Stimulated activated naive CD4-positive, alpha-beta T cell (primary cell): ENCODE measurements around the gene ACMSD.
A peak's percentile ranks its signal among the peaks of the same experiment; 100 is the strongest.
"Not testable (repeated sequence)": the region's sequence is repeated elsewhere in the genome, so short reads cannot be mapped to it uniquely, and the experiment has no call there.

ENCODE experiments used
- DNase-seq, 6 experiments: peaks; one replicate each; lab custom pipeline; 2025; lab: John Stamatoyannopoulos, UW

The ACMSD gene

DNA sequence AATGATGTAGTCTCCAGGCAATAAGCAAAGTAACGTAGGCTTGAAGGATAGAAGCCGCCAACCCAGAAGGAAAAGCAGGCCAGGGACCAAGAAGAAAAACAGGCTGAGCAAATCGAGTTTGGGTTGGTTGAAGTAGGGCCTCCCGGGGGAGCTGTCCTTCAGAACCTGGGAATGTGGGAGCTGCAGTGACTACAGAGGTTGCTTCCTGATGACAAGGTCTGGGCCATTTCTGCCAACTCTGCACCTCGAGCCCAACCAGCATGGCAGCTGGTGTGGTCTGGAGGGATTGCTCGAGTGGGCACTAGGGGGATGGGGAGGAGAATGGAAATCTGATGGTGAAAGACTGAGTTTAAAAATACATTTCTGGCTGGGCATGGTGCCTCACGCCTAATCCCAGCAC is 14.1 kb downstream of the ACMSD start:
- DNase-seq: no peak

DNA sequence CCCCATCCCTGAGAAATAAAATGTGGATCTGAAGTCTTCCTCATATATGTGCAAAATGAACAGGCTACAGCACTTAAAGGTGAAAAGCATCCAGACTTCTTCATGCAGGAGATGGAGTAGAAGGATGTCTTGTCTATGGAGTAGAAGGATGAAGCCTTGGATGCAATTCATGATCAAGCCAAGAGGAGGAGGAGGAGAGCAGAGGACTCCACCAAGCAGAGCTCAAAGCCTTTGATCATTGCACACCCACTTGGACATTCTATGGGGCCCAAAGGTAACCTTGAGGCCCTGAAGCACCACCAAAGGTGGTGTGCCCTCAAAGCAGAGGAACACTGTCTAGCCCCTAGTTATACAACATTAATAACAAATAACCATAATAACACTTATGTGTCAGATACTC is 17.3 kb downstream of the ACMSD start:
- no peak for DNase-seq

DNA sequence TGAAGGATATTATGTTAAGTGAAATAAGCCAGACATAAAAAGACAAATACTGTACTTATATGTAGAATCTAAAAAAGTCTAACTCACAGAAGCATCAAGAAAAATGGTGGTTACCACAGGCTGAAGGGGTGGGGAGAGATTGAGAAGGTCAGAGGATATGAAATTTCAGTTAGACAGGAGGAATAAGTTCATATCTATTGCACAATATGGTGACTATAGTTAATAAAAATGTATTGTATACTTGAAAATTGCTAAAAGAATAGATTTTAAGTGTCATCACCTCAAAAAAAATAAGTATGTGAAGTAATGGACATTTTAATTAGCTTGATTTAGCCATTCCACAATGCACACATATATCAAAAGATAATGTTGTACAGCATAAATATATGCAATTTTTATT is 19.8 kb downstream of the ACMSD start:
- DNase-seq: no peak

DNA sequence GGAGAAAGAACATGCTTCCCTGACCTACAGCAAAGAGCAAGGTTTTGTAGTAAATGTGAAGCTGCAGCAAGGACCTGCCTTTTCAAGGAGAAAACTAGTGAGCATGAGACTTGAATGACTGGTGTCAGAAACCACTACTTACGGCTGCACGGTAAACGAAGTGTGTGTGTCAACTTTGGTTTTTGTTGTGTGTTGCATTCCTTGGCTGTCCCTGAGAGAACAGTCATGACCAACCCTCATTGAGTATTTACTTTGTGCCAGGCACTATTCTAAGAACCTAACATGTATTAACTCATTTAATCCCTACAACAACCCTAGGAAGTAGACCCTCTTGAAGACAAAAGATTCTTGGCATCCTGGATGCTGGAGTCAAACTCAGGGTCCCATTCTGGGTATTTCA is 22.8 kb downstream of the ACMSD start:
- DNase-seq: no peak

DNA sequence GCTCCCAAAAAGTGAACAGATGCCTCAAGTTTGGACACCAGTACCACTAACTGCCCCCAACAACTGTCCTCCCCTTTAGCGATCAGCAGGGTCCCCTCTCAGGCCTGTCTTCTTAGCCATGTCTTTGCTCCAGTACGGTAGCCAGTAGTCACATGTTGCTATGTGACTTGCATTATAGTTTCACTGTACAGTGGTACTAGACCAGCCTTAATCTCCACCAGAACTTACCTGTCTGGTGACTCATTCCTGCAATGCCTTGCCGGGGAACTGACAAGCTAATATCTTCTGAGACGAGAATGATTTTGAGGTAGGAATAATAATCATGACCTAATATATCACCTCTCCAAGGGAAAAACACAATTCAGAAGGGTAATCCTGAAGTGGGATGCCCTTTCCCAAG is 23.7 kb downstream of the ACMSD start:
- no peak for DNase-seq

DNA sequence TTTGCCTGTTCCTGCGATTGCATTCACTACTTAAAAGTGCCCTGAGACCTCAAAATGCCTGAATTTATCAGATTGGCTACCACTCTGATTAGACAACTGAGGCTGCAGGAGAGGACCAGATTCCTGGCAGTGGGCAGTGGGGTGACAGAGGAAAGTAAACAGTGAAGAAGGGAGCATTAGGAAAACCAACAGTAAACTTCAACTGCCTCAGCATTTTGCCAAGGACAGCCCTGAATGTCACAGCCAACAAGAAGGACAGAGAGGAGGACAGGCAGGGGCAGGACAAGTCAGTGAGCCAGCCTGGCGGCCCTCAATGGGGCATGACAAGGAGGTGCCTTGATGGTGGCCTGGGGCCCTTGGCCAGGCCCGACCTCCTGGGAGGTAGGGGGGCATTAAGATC is 24.3 kb downstream of the ACMSD start:
- DNase-seq: no peak

DNA sequence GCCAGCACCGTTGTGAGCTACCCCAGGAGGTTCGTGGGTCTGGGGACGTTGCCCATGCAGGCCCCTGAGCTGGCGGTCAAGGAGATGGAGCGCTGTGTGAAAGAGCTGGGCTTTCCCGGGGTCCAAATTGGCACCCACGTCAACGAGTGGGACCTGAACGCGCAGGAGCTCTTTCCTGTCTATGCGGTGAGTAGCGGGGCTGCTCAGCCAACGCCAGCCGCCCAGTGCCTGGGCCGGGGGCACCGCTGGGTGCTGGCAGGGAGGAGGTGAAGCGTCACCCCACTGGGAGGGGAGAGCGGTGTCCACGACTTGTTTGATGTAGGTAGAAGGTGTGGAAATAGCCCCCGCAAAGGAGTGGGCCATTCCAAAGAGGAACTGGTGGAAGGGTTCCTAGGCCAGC is 25.0 kb downstream of the ACMSD start:
- DNase-seq: no peak

DNA sequence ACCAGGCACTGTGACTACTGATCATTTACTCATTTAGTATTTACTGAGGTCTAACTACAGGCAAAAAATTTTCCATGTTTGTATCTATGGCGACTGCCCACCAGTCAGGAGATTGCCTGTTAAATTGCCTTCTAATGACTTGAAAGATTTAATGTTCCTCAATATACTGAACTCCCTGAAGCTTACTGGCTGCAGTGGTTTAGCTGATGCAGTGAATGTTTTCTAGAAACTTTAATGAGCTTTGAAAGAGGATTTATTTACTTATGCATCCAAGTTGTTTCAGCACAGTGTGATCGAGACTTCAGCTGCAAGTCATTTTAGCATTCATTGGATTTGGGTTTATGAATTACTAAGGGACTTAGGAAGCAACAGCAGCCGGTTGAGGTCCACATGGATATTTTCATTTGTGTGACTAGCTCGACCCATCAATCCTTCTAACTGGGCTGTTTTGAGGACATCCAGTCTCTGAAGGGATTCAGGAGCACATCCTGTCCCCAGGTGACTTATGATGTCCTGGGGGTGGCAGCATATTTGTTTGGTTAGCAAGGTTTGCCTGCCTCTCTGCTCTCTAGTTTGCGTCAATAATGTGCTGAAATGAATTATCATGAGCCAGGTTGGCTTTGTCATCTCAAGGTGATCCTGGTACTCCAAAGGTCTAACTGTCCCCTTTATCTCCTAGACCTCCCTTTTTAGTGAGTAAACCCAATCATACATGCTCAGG is 26.8 kb downstream of the ACMSD start:
- no peak for DNase-seq

DNA sequence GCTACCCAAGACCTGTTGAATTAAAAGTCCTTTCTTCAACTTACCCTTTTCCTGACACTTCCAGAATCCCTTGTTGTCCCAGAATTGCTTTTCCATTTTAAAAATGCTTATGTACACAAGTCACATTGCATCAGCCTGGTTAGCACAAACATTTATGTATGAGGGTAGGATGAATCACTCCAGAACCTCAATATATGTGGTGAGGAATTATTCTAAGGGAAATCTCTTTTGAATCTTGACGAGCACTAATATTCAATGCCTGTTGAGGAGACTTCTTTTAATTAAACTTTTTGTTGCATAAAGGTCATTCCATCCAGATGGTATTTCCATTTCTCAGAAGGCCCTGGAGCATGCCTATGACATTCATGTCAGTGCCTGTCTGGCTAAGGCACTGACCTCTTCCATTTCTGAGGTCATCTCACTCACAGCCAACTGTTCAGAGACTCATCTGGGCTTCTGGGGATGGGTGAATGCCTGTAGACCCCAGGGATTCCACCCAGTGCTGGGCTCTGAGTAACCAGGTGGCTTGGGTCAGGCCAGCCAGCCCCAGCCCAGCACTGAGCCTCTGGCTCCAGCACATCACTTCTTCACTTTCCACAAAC is 28.2 kb downstream of the ACMSD start:
- DNase-seq: no peak

DNA sequence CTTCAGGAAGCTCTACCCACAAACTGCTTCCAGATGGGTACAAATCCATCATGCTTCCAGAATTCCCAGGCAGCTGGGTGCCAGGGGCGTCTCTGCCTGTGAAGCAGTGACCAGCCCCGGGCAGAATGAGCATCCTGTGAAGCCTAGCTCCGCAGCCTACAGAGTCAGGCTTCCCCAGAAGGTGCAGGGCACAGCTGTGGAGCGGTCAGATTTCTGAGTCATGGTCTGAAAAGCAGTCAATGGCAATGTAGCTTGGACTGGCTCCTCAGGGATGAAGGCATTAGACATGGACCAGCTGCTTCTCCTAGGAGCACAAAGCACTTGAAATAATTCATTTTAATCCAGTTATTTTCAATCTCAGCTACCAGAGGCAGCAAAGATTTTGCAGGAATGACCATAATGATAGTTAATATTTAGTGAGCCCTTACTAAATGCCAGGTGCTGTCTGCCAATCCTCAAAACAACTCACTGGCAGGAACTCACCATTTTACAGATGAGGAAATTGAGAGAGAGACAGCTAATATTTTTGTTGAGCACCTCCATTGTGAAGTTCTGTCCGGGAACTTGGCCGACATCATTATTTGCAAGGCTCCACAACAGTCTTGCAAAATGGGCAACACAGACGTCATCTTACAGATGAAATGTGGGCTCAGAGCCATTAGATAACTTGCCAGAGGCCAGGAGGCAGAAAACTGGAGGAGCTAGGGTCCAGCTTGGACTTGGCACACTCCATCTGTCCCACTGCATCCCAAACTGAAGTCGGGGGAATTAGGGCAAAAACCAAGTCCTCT is 31.7 kb downstream of the ACMSD start:
- no peak for DNase-seq

DNA sequence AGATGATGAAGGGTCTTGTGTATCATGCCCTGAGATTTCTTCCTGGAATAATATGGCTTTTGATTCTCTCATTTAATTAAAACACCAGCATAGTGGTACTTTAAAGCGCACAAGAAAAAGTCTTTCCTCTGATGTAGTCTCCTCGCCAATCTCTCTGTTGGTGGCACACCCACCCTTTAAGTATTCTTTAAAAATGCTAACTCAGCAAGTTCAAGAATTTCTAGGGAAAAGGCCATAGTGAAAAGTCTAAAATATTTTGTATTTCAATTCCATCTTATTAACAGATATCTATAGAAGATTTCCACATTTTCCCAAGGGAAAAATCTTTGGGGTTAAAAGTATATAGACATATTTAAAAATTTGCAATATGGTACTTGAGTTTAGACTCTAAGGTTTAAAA is 34.7 kb downstream of the ACMSD start:
- no peak for DNase-seq

DNA sequence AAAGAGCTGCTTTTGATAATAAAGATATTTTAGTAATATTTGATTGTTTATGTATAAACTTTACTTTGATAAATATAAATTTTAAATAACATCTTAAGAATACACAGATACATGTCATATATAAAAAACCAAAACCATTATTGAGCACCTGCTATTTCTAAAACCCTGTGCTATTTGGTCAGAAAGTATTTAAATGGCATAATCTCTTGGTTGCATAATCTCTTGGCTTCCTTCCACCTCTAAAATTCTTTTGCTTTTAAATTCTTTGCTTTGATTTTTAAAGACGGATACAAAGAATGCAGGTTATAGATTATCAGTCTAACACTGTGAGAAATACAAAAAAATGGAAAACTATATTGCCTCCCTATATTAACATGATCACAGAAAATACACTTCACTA is 36.9 kb downstream of the ACMSD start:
- no peak for DNase-seq

DNA sequence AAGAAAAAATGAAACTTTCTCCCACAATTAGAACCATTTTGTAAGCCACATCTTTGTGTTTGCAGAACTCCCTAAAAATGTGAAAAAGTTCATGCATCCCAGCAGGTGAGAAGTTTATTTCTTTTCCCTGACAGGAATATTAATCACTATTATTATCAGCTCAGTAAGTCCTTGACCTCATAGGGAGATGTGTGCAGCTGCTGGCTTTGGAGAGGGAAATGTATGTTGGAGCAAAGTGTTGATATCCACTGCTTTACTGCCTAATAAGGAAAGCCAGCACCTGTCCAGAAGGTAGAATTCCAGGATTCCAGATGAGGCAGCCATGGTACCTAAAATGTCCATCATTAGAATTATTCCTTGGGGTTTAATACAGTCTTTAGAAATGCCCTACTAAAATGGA is 44.4 kb downstream of the ACMSD start:
- DNase-seq: no peak

DNA sequence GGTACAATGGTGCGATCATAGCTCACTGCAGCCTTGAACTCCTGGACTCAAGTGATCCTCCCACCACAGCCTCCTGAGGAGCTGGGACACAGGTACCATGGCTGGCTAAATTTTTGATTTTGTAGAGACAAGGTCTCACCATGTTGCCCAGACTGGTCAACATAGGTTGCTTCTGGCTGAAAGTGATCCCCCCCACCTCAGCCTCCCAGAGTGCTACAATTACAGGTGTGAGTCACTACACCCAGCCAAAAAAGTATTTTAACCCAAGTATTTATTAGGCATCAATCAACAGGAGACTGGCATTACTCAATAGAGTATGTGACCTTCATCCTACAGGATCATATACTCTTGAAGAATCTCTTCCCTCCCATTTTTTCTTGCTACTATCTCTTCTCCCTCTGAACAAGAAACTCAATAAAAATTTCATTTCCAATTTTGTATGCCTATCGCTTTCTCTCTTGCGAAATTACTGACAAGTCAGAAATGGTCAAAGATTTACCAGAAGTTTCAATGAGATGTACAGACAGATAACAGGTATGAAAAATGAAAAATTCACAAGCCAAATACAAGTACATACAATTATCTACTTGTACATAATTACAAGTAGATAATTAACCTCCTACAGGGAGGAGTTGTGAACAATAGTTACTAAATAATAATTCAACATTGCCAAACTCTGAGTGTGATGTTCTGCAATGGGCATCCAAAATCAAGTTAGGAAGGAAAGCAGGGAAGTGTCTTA is 45.3 kb downstream of the ACMSD start:
- DNase-seq: no peak

DNA sequence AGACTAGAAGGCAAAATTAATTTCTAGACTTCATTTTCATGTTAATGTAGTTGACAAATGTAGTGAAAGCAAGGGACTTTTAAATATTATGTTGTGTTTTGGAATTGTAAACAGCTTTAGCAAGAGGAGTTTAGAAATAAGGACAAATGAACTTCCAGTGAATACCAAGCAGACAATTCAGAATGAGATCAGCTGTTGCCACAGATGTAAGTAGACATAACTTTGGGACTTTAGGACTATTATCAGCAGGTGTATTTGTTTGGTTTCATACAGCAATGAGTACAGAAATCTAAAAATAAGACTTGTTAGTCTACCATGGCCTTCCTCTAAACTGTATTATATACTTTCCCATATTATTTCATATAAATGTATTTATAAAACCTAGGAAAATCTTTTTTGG is 46.0 kb downstream of the ACMSD start:
- no peak for DNase-seq

DNA sequence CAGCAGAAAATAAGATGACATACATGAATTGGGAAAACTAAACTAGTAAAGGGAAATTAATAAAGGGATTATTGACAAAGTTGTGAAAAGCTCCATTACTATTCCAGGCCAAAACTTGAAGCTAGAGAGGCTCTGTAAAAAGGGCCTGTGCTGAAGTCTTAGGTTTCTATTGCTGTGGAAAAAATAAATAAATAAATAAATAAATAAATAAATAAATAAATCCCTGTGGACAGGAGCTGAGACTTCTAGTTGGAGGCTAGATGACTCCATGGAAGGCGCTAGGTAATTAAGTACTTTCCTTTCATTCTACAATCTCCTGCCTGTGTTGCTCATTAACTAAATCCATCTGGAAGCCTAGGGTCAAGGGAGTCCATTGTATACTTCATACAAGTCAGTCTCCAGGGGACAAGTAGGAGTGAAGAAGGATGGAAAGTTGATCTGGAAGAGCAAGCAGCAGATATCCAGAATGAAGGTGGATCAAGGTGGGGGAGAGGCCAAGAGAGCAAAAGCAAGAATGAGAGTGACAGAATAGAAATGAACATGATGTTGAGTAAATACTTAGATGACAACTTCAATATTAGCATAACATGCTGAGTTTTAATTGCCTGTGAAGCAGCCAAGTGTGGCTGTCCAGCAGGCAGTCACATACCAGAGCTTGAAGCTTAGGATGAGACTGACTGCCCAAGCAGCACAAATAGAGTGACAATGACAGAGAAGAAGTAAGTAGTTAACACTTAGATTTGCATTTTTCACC is 54.0 kb downstream of the ACMSD start:
- no peak for DNase-seq

DNA sequence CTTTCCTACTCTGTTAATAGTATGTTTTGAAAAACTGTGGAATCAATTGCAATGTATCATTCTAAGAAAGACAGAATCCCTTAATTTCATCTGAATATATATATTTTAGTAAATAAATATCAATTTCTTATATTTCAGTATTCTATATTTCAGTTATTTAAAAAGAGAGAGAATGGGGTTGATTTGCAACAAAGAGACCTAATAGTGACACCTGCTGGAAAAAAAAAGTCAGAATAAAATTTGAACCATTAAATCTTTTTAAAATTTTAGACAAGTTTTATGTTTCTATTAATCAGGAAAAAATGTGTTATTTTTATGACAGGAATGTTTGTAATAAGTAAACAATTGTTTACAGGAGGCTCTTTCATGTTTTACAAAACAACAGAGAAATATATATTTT is 59.5 kb downstream of the ACMSD start:
- peak in 2 of 6 experiments; percentile 10 to 17 for DNase-seq

DNA sequence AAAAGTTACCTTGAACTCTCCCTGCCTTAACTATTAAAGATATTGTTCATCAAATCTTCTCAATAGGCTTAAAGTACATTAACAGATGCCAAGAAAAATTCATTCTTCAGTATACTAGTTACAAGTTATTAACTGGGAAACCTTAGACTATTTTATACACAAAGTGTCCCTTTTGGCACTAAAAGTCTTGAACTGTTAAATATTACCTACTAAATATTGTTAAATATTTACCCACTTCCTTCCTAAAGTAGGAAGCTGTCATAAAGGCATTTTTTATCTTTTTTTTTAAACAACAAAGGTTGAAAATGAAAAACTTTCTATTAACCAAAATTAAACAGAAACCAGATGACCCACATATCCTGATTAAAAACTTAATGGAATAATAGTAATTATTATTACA is 60.8 kb downstream of the ACMSD start:
- DNase-seq: no peak

DNA sequence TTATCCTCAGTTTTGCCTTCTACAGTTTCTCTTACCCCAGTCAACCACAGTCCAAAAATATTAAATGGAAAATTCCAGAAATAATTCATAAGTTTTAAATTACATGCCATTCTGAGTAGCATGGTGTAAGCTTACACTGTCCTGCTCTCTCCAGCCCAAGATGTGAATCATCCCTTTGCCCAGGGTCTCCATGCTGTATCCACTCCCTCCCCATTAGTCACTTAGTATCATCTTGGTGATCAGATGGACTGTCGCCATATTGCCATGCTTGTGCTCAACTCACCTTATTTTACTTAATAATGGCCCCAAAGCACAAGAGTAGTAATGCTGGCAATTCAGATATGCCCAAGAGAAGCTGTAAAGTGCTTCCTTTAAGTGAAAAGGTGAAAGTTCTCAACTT is 61.7 kb downstream of the ACMSD start:
- no peak for DNase-seq

DNA sequence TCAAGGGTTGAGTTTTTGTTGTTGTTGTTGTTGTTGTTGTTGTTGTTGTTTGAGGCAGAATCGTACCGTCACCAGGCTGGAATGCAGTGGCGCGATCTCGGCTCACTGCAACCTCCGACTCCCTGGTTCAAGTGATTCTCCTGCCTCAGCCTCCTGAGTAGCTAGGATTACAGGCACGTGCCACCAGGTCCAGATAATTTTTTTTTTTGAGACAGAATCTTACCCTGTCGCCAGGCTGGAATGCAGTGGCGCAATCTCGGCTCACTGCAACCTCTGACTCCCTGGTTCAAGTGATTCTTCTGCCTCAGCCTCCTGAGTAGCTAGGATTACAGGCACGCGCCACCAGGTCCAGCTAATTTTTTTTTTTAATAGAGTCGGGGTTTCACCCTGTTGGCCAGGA is 65.3 kb downstream of the ACMSD start:
- DNase-seq: not testable (repeated sequence)

DNA sequence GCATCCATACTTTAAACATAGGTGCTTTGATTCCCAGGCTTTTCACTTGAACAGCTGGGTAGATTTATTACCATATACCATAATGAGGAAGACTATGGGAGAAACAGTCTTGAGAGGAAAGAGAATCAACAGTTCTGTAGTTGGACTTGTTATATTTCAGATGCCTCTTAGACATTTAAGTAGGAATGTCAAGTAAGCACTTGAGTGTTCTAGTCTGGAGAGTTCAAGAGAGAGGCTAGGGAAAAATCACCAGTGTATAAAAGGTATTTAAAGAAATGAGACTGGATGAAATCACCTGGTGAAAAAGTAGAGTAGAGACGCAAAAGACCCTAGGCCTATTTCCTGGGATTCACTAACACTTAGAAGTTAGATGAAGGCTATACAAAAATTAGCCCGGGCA is 66.8 kb downstream of the ACMSD start:
- no peak for DNase-seq

DNA sequence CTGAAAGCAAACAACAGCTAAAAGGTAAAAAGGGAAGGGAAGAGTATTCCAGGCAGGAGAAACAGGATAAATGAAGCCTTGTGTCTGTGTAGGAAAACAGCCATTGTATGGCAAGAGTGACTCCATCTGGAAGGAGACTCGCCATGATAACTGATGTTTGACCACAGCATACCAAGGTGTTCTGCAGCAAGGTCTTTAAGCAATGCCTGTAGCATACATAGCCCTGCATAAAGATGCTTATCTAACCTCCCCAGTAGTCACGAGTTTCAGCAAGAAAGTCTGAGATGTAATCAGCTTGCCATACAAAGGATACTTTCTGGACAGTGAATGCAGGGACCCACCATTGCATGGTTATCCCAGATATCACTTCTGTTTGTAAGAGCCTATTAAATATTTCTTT is 68.3 kb downstream of the ACMSD start:
- DNase-seq: no peak
